Lower leg skin (tissue), 4 donors: Measurements from ENCODE around the gene DNAI2. TPM values are rescaled to one million over a fixed set of nuclear protein-coding genes. Genes with fewer than 3 reads are reported as not detected.

ENCODE experiments used
- DNase-seq, 2 donors: peaks; one replicate each; pipeline ENCODE4 v3.0.0-alpha.2; 2019; ENCODE audit warnings: low spot score in 2 of 2
- H3K4me3 ChIP-seq: fragments of 200-600 bp; sonication (generic); 2 replicates; pipeline ENCODE4 v1.5.1; 2017; ENCODE audit warnings: mild to moderate bottlenecking, low read depth; ENCODE audit not compliant: poor library complexity, severe bottlenecking
- CTCF ChIP-seq, 3 donors: fragments of 450-650 bp; IDR thresholded peaks; one replicate each; pipeline ENCODE4 v1.5.1; 2016; ENCODE audit warnings: antibody characterized with exemption in 3 of 3, mild to moderate bottlenecking in 3 of 3, moderate library complexity in 2 of 3
- POLR2A ChIP-seq, 2 donors: fragments of 450-650 bp; IDR thresholded peaks; one replicate each; pipeline ENCODE4 v1.6.1; 2016 to 2017; ENCODE audit warnings: antibody characterized with exemption in 2 of 2, mild to moderate bottlenecking in 1 of 2, moderate library complexity in 1 of 2
- WGBS, 2 donors: methylation state at CpG; one replicate each; pipeline ENCODE4 v1.1.5; 2018; 5-methylcytosine and 5-hydroxymethylcytosine counted together
- intact Hi-C: fragments of 100-400 bp; cut with DNase I; formaldehyde crosslinking; loops from one replicate; pipeline ENCODE4 v1.15.0; 2023; ENCODE audit warnings: low total_unique reads
- total RNA-seq, 4 donors: library from RNA; depleted of rRNA; stranded (reverse); fragments of >200 nt; gene quantifications; one replicate each; pipeline ENCODE4 v1.1.0, GENCODE V29; 2016

DNAI2 gene
- total RNA-seq, 4 donors from 2014 or later: 0.57 TPM; not detected in 3

GRCh38 chr17:74307984-74308773 lies 34.1 kb downstream of the DNAI2 start:
- intact Hi-C loops: loop anchor here (5.0 kb wide), 1 partner anchor 49 kb away; no protein-coding TSS in a partner anchor
- 68 to 78% methylated on average over 15 of the region's 15 CpGs for WGBS, 2 donors
- TF ChIP-seq POLR2A (IDR thresholded peaks at IDR 0.05): no peak
- no peak for DNase-seq
- no peak overlapping the region for H3K4me3 ChIP-seq

- no peak for DNase-seq
- H3K4me3 ChIP-seq: no peak overlapping the region
- TF ChIP-seq POLR2A (IDR thresholded peaks at IDR 0.05) (no peak), CTCF (IDR thresholded peaks at IDR 0.05) (no peak)
- intact Hi-C loops: loop anchor here (5.0 kb wide), 1 partner anchor 47 kb away; no protein-coding TSS in a partner anchor
- 40 to 58% methylated on average over 9 to 12 of the region's 12 CpGs for WGBS, 2 donors
These were observed 35.9 kb downstream of the DNAI2 start for GRCh38 chr17:74309902-74310301.

GRCh38 chr17:74314877-74315276 lies 40.8 kb downstream of the DNAI2 start:
- intact Hi-C loops: no loop called here
- no peak overlapping the region for H3K4me3 ChIP-seq
- DNase-seq: no peak
- no peak for TF ChIP-seq CTCF (IDR thresholded peaks at IDR 0.05)
- TF ChIP-seq POLR2A (IDR thresholded peaks at IDR 0.05): no peak
- WGBS, 2 donors: 84 to 87% methylated on average over 12 to 15 of the region's 15 CpGs

- H3K4me3 ChIP-seq: no peak overlapping the region
- intact Hi-C loops: no loop called here
- no peak for DNase-seq
- 55 to 69% methylated on average over 9 to 10 of the region's 10 CpGs for WGBS, 2 donors
- TF ChIP-seq POLR2A (IDR thresholded peaks at IDR 0.05) (no peak), CTCF (IDR thresholded peaks at IDR 0.05) (no peak)
These were observed 42.2 kb downstream of the DNAI2 start for GRCh38 chr17:74316220-74316619.

- WGBS, 2 donors: 72% methylated on average over 16 of the region's 16 CpGs
- intact Hi-C loops: no loop called here
These were observed 43.0 kb downstream of the DNAI2 start for GRCh38 chr17:74317071-74317470.

More at GRCh38 chr17:74317071-74317470, 43.0 kb downstream of the DNAI2 start:
- no peak for DNase-seq
- H3K4me3 ChIP-seq: no peak overlapping the region
- TF ChIP-seq POLR2A (IDR thresholded peaks at IDR 0.05): no peak
- no peak for TF ChIP-seq CTCF (IDR thresholded peaks at IDR 0.05)
